Neural cell (in vitro differentiated cells): ENCODE measurements around the gene CCL1. TPM values are rescaled to one million over a fixed set of nuclear protein-coding genes. Genes with fewer than 3 reads are reported as not detected.

Source experiments
- H2AFZ ChIP-seq: fragments of 200-600, 300-800 bp; sonication (generic), shearing (Covaris generic); 2 replicates; pipeline ENCODE4 v1.6.0; 2014; ENCODE audit warnings: low read depth, mild to moderate bottlenecking, antibody characterized with exemption, low read length, moderate library complexity
- H3F3A ChIP-seq: fragments of 200-600 bp; shearing (Covaris generic); 2 replicates; pipeline ENCODE4 v1.6.1; 2016; ENCODE audit warnings: mild to moderate bottlenecking, moderate library complexity, mixed read lengths, antibody characterized with exemption, low read length; ENCODE audit not compliant: insufficient read depth, poor library complexity, severe bottlenecking
- H3K27ac ChIP-seq: fragments of 200-600, 300-800 bp; sonication (generic), shearing (Covaris generic); 2 replicates; pipeline ENCODE4 v1.5.1; 2014; ENCODE audit warnings: mild to moderate bottlenecking, low read length, moderate library complexity
- H3K27me3 ChIP-seq: fragments of 300-800, 200-600 bp; sonication (generic), shearing (Covaris generic); 2 replicates; pipeline ENCODE4 v1.6.0; 2014; ENCODE audit warnings: mild to moderate bottlenecking, low read depth, low read length, moderate library complexity; ENCODE audit not compliant: insufficient read depth
- H3K36me3 ChIP-seq: fragments of 300-800, 200-600 bp; sonication (generic), shearing (Covaris generic); 2 replicates; pipeline ENCODE4 v1.5.1; 2014; ENCODE audit warnings: mild to moderate bottlenecking, antibody characterized with exemption, low read length, moderate library complexity; ENCODE audit not compliant: insufficient read depth
- H3K4me2 ChIP-seq: fragments of 300-800, 200-600 bp; sonication (generic), shearing (Covaris generic); 2 replicates; pipeline ENCODE4 v1.6.0; 2014; ENCODE audit warnings: mild to moderate bottlenecking, low read length
- H3K4me3 ChIP-seq: fragments of 300-800, 200-600 bp; sonication (generic), shearing (Covaris generic); 2 replicates; pipeline ENCODE4 v1.5.1; 2014; ENCODE audit warnings: mild to moderate bottlenecking, low read length, moderate library complexity
- H3K79me2 ChIP-seq: fragments of 200-600 bp; shearing (Covaris generic); replicated peaks from 2 replicates; pipeline ENCODE4 v1.6.0; 2014; ENCODE audit warnings: mild to moderate bottlenecking, low read length, moderate library complexity; ENCODE audit not compliant: insufficient read depth
- H3K9ac ChIP-seq: fragments of 300-800, 200-600 bp; sonication (generic), shearing (Covaris generic); 2 replicates; pipeline ENCODE4 v1.6.1; 2016; ENCODE audit warnings: mild to moderate bottlenecking, low read length, mixed read lengths
- H3K9me2 ChIP-seq: fragments of 200-600 bp; shearing (Covaris generic); 2 replicates; pipeline ENCODE4 v1.6.1; 2016; ENCODE audit warnings: mild to moderate bottlenecking, low read length, mixed read lengths; ENCODE audit not compliant: insufficient read depth
- H3K9me3 ChIP-seq: fragments of 200-600, 300-800 bp; sonication (generic), shearing (Covaris generic); 2 replicates; pipeline ENCODE4 v1.6.1; 2016; ENCODE audit warnings: mild to moderate bottlenecking, mixed run types, low read length, moderate library complexity, mixed read lengths
- H4K20me1 ChIP-seq: fragments of 200-600 bp; shearing (Covaris generic); 2 replicates; pipeline ENCODE4 v1.6.1; 2016; ENCODE audit warnings: mild to moderate bottlenecking, mixed run types; ENCODE audit not compliant: insufficient read depth
- CTCF ChIP-seq: fragments of 450-650 bp; IDR thresholded peaks from 2 replicates; pipeline ENCODE4 v1.5.1; 2014; ENCODE audit warnings: antibody characterized with exemption, mild to moderate bottlenecking, moderate library complexity; ENCODE audit not compliant: poor library complexity, severe bottlenecking
- EP300 ChIP-seq: fragments of 450-650 bp; conservative IDR thresholded peaks from 2 replicates; pipeline ENCODE4 v1.6.1; 2014; ENCODE audit warnings: antibody characterized with exemption, mild to moderate bottlenecking, moderate library complexity; ENCODE audit not compliant: poor library complexity, severe bottlenecking
- EZH2 ChIP-seq: fragments of 200-600, 300-800 bp; shearing (Covaris generic), sonication (generic); IDR thresholded peaks from 2 replicates; pipeline ENCODE4 v1.6.1; 2014; ENCODE audit warnings: antibody characterized with exemption, low read length, borderline replicate concordance, mild to moderate bottlenecking; ENCODE audit not compliant: insufficient read depth, poor library complexity, severe bottlenecking
- MXI1 ChIP-seq: fragments of 450-650 bp; conservative IDR thresholded peaks from 2 replicates; pipeline ENCODE4 v1.6.1; 2014; ENCODE audit warnings: antibody characterized with exemption, mild to moderate bottlenecking; ENCODE audit not compliant: poor library complexity, severe bottlenecking
- POLR2AphosphoS5 ChIP-seq: IDR thresholded peaks from 2 replicates; pipeline ENCODE4 v1.6.1; 2012
- RAD21 ChIP-seq: fragments of 450-650 bp; conservative IDR thresholded peaks from 2 replicates; pipeline ENCODE4 v1.6.1; 2014; ENCODE audit warnings: antibody characterized with exemption, mild to moderate bottlenecking, moderate library complexity
- REST ChIP-seq: IDR thresholded peaks from 2 replicates; pipeline ENCODE4 v1.6.1; 2012; ENCODE audit warnings: borderline replicate concordance
- SMC3 ChIP-seq: fragments of 450-650 bp; conservative IDR thresholded peaks from 2 replicates; pipeline ENCODE4 v1.6.1; 2014; ENCODE audit warnings: antibody characterized with exemption, mild to moderate bottlenecking, moderate library complexity; ENCODE audit not compliant: poor library complexity
- TAF1 ChIP-seq: IDR thresholded peaks from 2 replicates; pipeline ENCODE4 v1.6.1; 2012; ENCODE audit warnings: low read depth
- polyA plus RNA-seq: library from polyadenylated mRNA; depleted of rRNA; stranded (reverse); fragments of >200 nt; gene quantifications from 2 replicates; pipeline ENCODE4 v1.2.3, GENCODE V29; 2014

Gene CCL1
- polyA plus RNA-seq, 1 donor from 2014 or later: not detected

GRCh38 chr17:34386343-34386696, 23.3 kb upstream of the CCL1 start:
- Histone ChIP-seq H3K4me2 (no peak overlapping the region), H3K9me3 (no peaks in the 10 kb centered on the region), H3K36me3 (no peaks in the 10 kb centered on the region), H3K9ac (no peak overlapping the region), H3K27ac (no peak overlapping the region), H3K27me3 (no peaks in the 10 kb centered on the region), H3K9me2 (no peaks in the 10 kb centered on the region), H3K4me3 (no peak overlapping the region), H4K20me1 (no peaks in the 10 kb centered on the region), H3F3A (no peaks in the 10 kb centered on the region), H2AFZ (no peak overlapping the region), H3K79me2 (no peaks in the 10 kb centered on the region)
- TF ChIP-seq REST (no peak), SMC3 (no peak)

GRCh38 chr17:34384822-34385605, 22.0 kb upstream of the CCL1 start:
- TF ChIP-seq SMC3: no peak
- TF ChIP-seq EZH2: no peak
- TF ChIP-seq REST: no peak
- TF ChIP-seq CTCF: no peak
- TF ChIP-seq POLR2AphosphoS5: no peak
- TF ChIP-seq MXI1: no peak
- TF ChIP-seq RAD21: no peak
- no peak for TF ChIP-seq EP300
- TF ChIP-seq TAF1: no peak
- no peaks in the 10 kb centered on the region for H4K20me1 ChIP-seq
- H3K79me2 ChIP-seq: no peaks in the 10 kb centered on the region
- no peak overlapping the region for H3K4me2 ChIP-seq
- H3K27me3 ChIP-seq: no peaks in the 10 kb centered on the region
- H3K9ac ChIP-seq: no peak overlapping the region
- no peaks in the 10 kb centered on the region for H3K36me3 ChIP-seq
- no peak overlapping the region for H2AFZ ChIP-seq
- no peak overlapping the region for H3K27ac ChIP-seq
- no peaks in the 10 kb centered on the region for H3K9me3 ChIP-seq
- no peak overlapping the region for H3K4me3 ChIP-seq
- H3F3A ChIP-seq: no peaks in the 10 kb centered on the region
- H3K9me2 ChIP-seq: no peaks in the 10 kb centered on the region
